GM12878 (cell line): ENCODE measurements around the gene POLR1D. TPM values are rescaled to one million over a fixed set of nuclear protein-coding genes. Genes with fewer than 3 reads are reported as not detected.

Source experiments
- ATAC-seq: fragments of 200-7000 bp; cut with Tn5 transposase; 3 replicates; pipeline ENCODE4 v1.9.1; 2020; ENCODE audit warnings: mild to moderate bottlenecking, moderate library complexity
- BruUV-seq: library from RNA; stranded (reverse); fragments of 400-500 nt; replicated peaks from 2 replicates; lab custom pipeline; 2021; lab: Mats Ljungman, UMichigan
- CTCF ChIA-PET: fragments of 300-600 bp; sonication (Branson Sonifier 250); formaldehyde crosslinking; extraction: SDS; loops from one replicate; lab custom pipeline; 2021; ENCODE audit warnings: inconsistent platforms; lab: Yijun Ruan, JAX
- POLR2A ChIA-PET: fragments of 350-600 bp; formaldehyde crosslinking; extraction: SDS; loops from one replicate; lab custom pipeline; 2021; ENCODE audit warnings: inconsistent platforms; lab: Charles Lee
- RAD21 ChIA-PET: fragments of 300-600 bp; sonication (Branson Sonifier 250); formaldehyde crosslinking; loops from one replicate; lab custom pipeline; 2023; ENCODE audit warnings: antibody characterized with exemption; ENCODE audit not compliant: unreplicated experiment; lab: Charles Lee
- SMC1A ChIA-PET: fragments of 300-600 bp; sonication (Branson Sonifier 250); formaldehyde crosslinking; loops from one replicate; lab custom pipeline; 2023; ENCODE audit not compliant: unreplicated experiment, uncharacterized antibody; lab: Charles Lee
- DNase-seq: peaks from one replicate; pipeline ENCODE4 v3.0.0-alpha.2; 2011; ENCODE audit warnings: low read depth, low spot score
- FAIRE-seq: peaks from 3 replicates; lab custom pipeline; 2011; peaks lifted over from hg19 to GRCh38; lab: Jason Lieb, UNC
- H2AFZ ChIP-seq: 2 replicates; pipeline ENCODE4 v1.6.0; 2011; ENCODE audit warnings: low read depth, low read length, control low read depth; ENCODE audit not compliant: control insufficient read depth
- H3K27ac ChIP-seq: 2 replicates; pipeline ENCODE4 v1.5.1; 2011; ENCODE audit warnings: control low read depth; ENCODE audit not compliant: control insufficient read depth, insufficient read depth
- H3K27me3 ChIP-seq, 2 experiments: replicated peaks in 1 of 2; 2 replicates each; pipeline versions ENCODE4 v1.6.0 to v1.6.1; 2011; ENCODE audit warnings: low read length in 1 of 2; ENCODE audit not compliant: control insufficient read depth in 2 of 2, insufficient read depth in 2 of 2
- H3K36me3 ChIP-seq, 2 experiments: 2 replicates each; pipeline ENCODE4 v1.5.1; 2011; ENCODE audit warnings: low read length in 1 of 2; ENCODE audit not compliant: control insufficient read depth in 2 of 2, insufficient read depth in 2 of 2
- H3K4me1 ChIP-seq: 2 replicates; pipeline ENCODE4 v1.6.1; 2011; ENCODE audit warnings: mild to moderate bottlenecking, low read length, moderate library complexity, mixed read lengths; ENCODE audit not compliant: control insufficient read depth, insufficient read depth
- H3K4me2 ChIP-seq: 2 replicates; pipeline ENCODE4 v1.6.0; 2011; ENCODE audit warnings: control low read depth; ENCODE audit not compliant: control insufficient read depth, insufficient read depth
- H3K4me3 ChIP-seq: fragments of 200-600 bp; sonication (generic); 2 replicates; pipeline ENCODE4 v1.5.1; 2016
- H3K79me2 ChIP-seq: 2 replicates; pipeline ENCODE4 v1.6.0; 2011; ENCODE audit warnings: low read length; ENCODE audit not compliant: control insufficient read depth, insufficient read depth
- H3K9ac ChIP-seq: 2 replicates; pipeline ENCODE4 v1.8.0; 2011; ENCODE audit warnings: low read length, control low read depth, mixed read lengths; ENCODE audit not compliant: control insufficient read depth, insufficient read depth
- H3K9me3 ChIP-seq: replicated peaks from 3 replicates; pipeline ENCODE4 v1.5.1; 2011; ENCODE audit warnings: mild to moderate bottlenecking, low read length; ENCODE audit not compliant: control insufficient read depth, insufficient read depth
- H4K20me1 ChIP-seq: 2 replicates; pipeline ENCODE4 v1.6.0; 2011; ENCODE audit not compliant: control insufficient read depth, insufficient read depth
- HCFC1 ChIP-seq: fragments of 150-350 bp; IDR thresholded peaks from 2 replicates; pipeline ENCODE4 v1.6.1; 2014; ENCODE audit warnings: low read length
- PRDM15 ChIP-seq: fragments of 450-650 bp; formaldehyde crosslinking; IDR thresholded peaks from 2 replicates; pipeline ENCODE4 v1.4.0; 2020; ENCODE audit warnings: mild to moderate bottlenecking, moderate library complexity
- WGBS: methylation state at CpG from one replicate; pipeline ENCODE4 v1.1.6; 2016; ENCODE audit warnings: low lambda C conversion rate; ENCODE audit not compliant: insufficient replicate concordance, insufficient coverage; ENCODE audit errors: missing lambda C conversion rate; 5-methylcytosine and 5-hydroxymethylcytosine counted together
- in situ Hi-C: fragments of 300-500 bp; cut with MboI; formaldehyde crosslinking; loops from 9 replicates; pipeline ENCODE4 v1.14.3; 2018; ENCODE audit warnings: mixed read lengths
- intact Hi-C: fragments of 100-400 bp; cut with micrococcal nuclease; formaldehyde crosslinking; loops from one replicate; pipeline ENCODE4 v1.14.2; 2022; ENCODE audit not compliant: unreplicated experiment
- polyA plus RNA-seq, 11 experiments: library from polyadenylated mRNA; depleted of rRNA in 4 of 11; unstranded in 6 of 11; stranded (reverse) in 5 of 11; fragments of >200 nt; fragmentation: Nextera tagmentation in 4 of 11; fragmentation: Illumina TruSeq in 1 of 11; extraction: Ambion mirVana in 4 of 11; extraction: Trizol in 1 of 11; gene quantifications; 1 replicate in 1 of 11; 2 replicates in 10 of 11; pipeline versions ENCODE4 v1.2.1 to v1.2.3, GENCODE V29; 2011 to 2016; ENCODE audit warnings: inconsistent platforms in 2 of 11, missing spikeins in 2 of 11, low read depth in 1 of 11
- total RNA-seq, 4 experiments: library from RNA; depleted of rRNA in 3 of 4; stranded (reverse); fragments of >200 nt in 3 of 4; fragmentation: Illumina TruSeq in 1 of 4; extraction: Trizol in 1 of 4; gene quantifications; 2 replicates each; pipeline versions ENCODE4 v1.2.1 to v1.2.3, GENCODE V29; 2013 to 2021
- TF ChIP-seq, protein P1 (sequence below): fragments of 450-650 bp; IDR thresholded peaks from 2 replicates; pipeline ENCODE4 v1.6.1; 2014; ENCODE audit warnings: mild to moderate bottlenecking

The POLR1D gene
- total and polyA plus RNA-seq, 10 of the 15 experiments (the other 5 are each of a cell fraction or from before 2014, with no cell fraction given): 119 to 223 (median 160) TPM

DNA sequence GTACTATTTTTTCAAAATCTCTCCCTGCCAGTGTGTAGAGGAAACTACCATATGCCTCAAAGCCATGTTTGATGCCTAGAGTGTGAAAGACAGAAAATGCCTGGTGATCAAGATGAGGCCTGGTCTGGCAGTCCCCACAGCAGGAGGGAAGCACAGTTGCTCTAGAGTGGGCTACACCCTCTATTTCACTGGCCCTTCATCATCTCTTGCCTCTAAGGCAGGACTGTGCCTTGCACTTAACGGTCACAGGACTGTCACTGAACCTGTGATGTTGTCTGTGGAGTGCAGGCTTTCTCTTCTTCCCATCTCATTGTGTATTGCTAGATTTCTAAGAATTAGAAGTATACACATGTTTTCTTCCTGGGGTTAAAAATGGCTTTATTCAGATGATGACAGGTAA is 16.3 kb downstream of the POLR1D start:
- H3K36me3 ChIP-seq: peaks cover 0 to 3% of the 10 kb centered on the region in 2 experiments; a peak in 1 of 4 replicates

More for the DNA sequence above, 16.3 kb downstream of the POLR1D start:
- H4K20me1 ChIP-seq: no peaks in the 10 kb centered on the region
- no peaks in the 10 kb centered on the region for H3K27me3 ChIP-seq
- CTCF ChIA-PET: interaction anchor here (0.9 to 1.2 kb wide), 3 partner anchors 9 to 90 kb away, joined by 3 to 5 read pairs (median 4); no protein-coding TSS in a partner anchor
- H3K4me1 ChIP-seq: no peaks in the 10 kb centered on the region
- in situ Hi-C loops (no loop called here), intact Hi-C loops (no loop called here)
- no peaks in the 10 kb centered on the region for H3K9me3 ChIP-seq
- DNase-seq: no peak
- POLR2A ChIA-PET: interaction anchor here (0.6 to 2.0 kb wide), 4 partner anchors 16 to 20 kb away, joined by 3 to 7 read pairs (median 4); partner anchors contain the start of genes LNX2 and POLR1D
- no peak overlapping the region for H3K27ac ChIP-seq
- H3K4me3 ChIP-seq: no peak overlapping the region
- TF ChIP-seq, protein P1, sequence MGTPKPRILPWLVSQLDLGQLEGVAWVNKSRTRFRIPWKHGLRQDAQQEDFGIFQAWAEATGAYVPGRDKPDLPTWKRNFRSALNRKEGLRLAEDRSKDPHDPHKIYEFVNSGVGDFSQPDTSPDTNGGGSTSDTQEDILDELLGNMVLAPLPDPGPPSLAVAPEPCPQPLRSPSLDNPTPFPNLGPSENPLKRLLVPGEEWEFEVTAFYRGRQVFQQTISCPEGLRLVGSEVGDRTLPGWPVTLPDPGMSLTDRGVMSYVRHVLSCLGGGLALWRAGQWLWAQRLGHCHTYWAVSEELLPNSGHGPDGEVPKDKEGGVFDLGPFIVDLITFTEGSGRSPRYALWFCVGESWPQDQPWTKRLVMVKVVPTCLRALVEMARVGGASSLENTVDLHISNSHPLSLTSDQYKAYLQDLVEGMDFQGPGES: no peak
- TF ChIP-seq PRDM15 (CRISPR knock-in tag) (no peak), HCFC1 (no peak)
- 92% methylated on average over 1 of the region's 1 CpG for WGBS
- no peak for FAIRE-seq
- H2AFZ ChIP-seq: no peak overlapping the region
- no TSS peak for BruUV-seq
- peaks cover 18% of the 10 kb centered on the region for H3K79me2 ChIP-seq
- RAD21 ChIA-PET: interaction anchor here (1.1 to 1.3 kb wide), 2 partner anchors 12 to 346 kb away, joined by 3 to 4 read pairs; no protein-coding TSS in a partner anchor
- H3K9ac ChIP-seq: no peak overlapping the region
- SMC1A ChIA-PET: interaction anchor here (1.6 to 3.2 kb wide), 2 partner anchors 12 to 16 kb away, joined by 4 to 16 read pairs; partner anchors contain the start of gene POLR1D
- no peak overlapping the region for H3K4me2 ChIP-seq
- ATAC-seq: no peak
